GM13976 (cell line): ENCODE results near the gene SPATA3.
"Not testable (repeated sequence)": the region's sequence is repeated elsewhere in the genome, so short reads cannot be mapped to it uniquely, and the experiment has no call there.

Experiments used
- DNase-seq: peaks from one replicate; pipeline ENCODE4 v3.0.0; 2012; ENCODE audit warnings: low spot score
- in situ Hi-C: fragments of 300-500 bp; cut with MboI; formaldehyde crosslinking; loops from one replicate; pipeline ENCODE4 v1.12.0; 2022; ENCODE audit warnings: low sequenced_read_pairs, mixed read lengths, inconsistent platforms; ENCODE audit not compliant: unreplicated experiment
- TF ChIP-seq, protein P1 (sequence below): IDR thresholded peaks from 2 replicates; pipeline ENCODE4 v1.5.1; 2012; ENCODE audit warnings: borderline replicate concordance, mild to moderate bottlenecking; ENCODE audit not compliant: insufficient read depth; ENCODE audit errors: extremely low read depth, missing control alignments, control extremely low read depth

SPATA3 gene

DNA sequence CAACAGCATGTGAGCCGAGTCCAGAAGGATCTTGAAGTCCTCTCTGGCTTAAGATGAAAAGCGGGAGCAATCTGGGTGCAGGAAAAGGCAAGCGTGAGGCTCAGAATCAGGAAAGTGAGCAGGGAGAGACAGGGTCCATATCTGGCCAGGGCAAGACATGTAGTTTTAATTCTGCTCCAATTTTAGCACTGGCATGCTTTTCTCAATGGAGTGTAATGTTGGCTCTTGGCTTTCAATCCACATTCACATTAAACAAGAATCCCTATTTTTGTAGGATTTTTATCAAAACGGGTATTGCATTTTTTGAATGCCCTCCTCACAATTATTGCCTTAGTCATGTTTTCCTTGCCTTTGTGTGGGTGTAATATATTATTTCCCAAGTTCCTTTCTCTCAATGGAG, 6.0 kb downstream of the SPATA3 start:
- TF ChIP-seq, protein P1, sequence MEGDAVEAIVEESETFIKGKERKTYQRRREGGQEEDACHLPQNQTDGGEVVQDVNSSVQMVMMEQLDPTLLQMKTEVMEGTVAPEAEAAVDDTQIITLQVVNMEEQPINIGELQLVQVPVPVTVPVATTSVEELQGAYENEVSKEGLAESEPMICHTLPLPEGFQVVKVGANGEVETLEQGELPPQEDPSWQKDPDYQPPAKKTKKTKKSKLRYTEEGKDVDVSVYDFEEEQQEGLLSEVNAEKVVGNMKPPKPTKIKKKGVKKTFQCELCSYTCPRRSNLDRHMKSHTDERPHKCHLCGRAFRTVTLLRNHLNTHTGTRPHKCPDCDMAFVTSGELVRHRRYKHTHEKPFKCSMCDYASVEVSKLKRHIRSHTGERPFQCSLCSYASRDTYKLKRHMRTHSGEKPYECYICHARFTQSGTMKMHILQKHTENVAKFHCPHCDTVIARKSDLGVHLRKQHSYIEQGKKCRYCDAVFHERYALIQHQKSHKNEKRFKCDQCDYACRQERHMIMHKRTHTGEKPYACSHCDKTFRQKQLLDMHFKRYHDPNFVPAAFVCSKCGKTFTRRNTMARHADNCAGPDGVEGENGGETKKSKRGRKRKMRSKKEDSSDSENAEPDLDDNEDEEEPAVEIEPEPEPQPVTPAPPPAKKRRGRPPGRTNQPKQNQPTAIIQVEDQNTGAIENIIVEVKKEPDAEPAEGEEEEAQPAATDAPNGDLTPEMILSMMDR, result no peak
- in situ Hi-C loops, result no loop called here

DNA sequence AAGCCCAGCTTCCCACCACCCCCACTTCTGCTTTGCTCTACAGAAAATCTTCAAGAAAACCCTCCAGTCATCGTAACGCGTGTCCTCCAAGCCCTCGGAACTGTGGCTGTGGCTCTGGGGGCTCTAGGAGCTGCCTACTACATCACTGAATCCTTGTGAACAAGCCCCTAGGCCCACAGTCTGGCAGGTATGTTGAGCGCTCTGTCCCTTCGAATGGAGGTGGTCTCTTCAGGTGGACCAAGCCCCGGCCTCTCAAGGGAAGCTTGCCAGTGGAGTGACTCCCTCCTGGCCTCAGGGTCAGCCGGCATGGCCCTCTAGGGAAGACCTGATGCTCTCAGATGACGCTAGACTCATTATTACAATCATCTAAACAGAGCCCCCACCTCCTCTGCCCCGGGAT, 6.7 kb downstream of the SPATA3 start:
- DNase-seq, result no peak
- in situ Hi-C loops, result no loop called here
- TF ChIP-seq, protein P1, result no peak

More for the DNA sequence above, 6.0 kb downstream of the SPATA3 start:
- no peak for DNase-seq

DNA sequence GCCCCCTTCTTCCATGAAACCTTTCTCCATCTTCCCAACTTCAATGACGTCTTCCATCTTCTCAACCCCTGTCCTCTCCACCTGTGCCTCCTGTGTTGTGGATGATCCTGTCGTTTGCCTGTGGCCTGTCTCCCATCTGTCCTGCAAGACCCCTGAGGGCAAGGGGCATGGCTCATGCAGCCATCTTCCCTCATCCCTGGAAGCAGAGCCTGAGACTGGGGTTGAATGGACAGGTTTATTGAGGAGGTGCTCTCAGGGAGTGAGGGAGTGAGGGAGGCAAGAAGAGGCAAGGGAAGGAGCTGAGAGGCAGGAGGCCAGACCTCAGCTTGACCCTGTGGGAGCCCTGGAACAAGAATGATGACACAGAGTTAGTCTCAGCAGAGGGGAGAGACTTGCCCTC, 7.3 kb downstream of the SPATA3 start:
- in situ Hi-C loops, result no loop called here
- TF ChIP-seq, protein P1, result no peak
- no peak for DNase-seq

DNA sequence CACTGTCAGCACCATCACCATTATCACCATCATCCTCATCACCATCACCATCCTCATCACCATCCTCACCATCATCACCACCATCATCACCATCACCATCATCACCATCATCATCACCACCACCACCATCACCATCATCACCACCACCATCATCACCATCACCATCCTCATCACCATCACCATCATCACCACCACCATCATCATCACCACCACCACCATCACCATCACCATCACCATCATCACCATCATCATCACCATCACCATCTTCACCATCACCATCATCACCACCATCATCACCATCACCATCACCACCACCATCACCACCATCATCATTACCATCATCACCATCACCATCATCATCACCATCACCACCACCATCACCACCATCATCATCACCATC, 9.0 kb downstream of the SPATA3 start:
- in situ Hi-C loops, DNase-seq: not testable (repeated sequence)

DNA sequence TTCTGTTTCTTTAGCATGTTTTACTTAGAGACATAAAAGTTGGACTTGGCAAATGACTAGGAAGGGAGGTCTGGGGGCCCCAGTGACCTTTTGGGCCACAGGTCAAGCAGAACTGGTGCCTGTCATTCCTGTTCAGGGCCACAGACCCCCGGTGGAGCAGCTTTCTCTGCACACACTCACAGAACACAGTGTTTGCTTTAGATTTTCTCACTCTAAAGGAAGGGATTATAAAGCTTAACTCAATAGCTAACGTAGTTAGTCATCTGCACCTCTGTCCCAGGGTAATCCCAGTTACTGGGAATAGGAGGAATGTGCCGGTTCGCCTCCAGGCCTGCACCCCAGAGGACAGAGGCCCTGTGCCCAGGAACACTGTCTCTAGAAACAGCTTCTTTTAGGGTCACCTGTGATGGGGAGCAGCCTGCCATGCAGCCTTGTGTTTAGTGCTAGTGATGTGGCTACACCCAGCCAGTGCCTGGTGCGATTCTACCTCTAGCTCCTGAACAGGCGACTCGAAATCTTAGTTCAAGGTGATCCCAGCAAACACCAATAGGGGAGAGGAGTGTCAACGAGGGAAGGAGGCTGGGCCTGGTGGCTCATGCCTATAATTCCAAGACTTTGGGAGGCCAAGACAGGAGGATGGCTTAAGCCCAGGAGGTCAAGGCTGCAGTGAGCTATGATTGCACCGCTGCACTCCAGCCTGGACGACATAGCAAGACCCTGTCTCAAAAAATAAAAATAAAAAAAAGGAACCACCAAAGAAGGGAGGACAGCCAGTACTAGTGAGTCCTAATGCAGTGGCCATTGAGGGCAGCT, 11.6 kb downstream of the SPATA3 start:
- in situ Hi-C loops, result no loop called here
- DNase-seq, result no peak
- TF ChIP-seq, protein P1, result no peak

DNA sequence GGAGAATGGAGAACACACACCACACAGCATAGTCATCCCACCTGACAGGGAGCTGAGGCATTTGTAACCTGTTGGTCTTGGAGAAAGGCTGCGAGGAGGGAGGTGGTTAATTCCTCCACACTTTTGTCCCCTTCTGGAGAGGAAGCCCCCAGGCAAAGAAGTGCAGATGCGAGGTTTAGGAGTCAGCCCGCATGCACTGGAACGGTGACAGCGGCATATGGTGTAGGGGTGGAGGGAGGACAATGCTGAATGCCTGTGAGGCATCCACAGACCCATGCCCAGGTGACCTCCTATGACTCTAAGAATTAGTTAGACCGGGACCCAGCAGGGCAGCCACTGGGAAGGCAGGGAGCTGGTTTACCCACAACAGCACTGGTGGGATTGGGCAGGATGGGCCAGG, 12.2 kb downstream of the SPATA3 start:
- DNase-seq, result no peak
- in situ Hi-C loops, result no loop called here
- TF ChIP-seq, protein P1, result no peak

DNA sequence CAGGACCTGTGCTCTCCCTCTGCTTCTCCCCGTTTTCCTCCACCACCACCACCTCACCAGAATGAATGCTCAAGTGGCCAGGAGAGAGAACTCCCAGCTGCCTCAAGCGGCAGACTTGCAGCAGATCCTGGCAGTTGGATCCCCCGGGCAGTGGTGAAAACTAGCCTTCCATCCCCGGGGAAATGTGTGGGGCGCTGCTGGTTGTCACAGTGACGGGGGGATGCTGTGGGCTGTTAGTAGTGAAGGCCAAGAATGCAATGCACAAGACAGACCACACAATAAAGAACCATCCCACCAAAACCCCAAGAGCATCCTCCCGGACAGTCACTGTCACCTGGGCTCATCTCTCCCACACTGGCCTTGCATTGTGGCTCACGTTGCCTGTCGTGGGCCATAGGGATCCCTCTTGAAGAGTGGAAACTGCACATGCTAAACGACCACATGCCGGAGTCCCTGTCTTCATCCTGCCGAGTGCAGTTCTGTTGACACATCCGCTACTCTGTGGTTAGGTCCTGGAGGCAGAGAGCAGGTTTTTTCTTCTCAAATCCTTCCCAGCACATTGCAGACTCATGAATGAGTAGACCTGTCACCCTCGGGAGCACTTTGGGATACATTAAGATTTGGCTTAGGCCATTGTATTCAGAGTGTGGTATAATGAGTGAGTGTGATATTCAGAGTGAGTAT, 13.5 kb downstream of the SPATA3 start:
- TF ChIP-seq, protein P1, result no peak
- no peak for DNase-seq
- in situ Hi-C loops, result no loop called here
